ENCODE results near the gene RFESD. TPM values are rescaled to one million over a fixed set of nuclear protein-coding genes. Genes with fewer than 3 reads are reported as not detected.

RFESD gene
- total and polyA plus RNA-seq, 2 of the 4 experiments (the other 2 are of a cell fraction): 1.5 to 2.7 TPM

- no peak overlapping the region for H2AK5ac ChIP-seq (ENCODE audit: low read depth, low read length)
- ATAC-seq (ENCODE audit: low read depth) (no peak), DNase-seq (no peak)
- no peak for TF ChIP-seq MAZ (IDR thresholded peaks at IDR 0.05; ENCODE audit: borderline replicate concordance, low read depth, low read length)
- no peak for TF ChIP-seq POLR2A (IDR thresholded peaks at IDR 0.05; ENCODE audit: low read depth, low read length)
- TF ChIP-seq CHD1 (IDR thresholded peaks at IDR 0.05; ENCODE audit: low read depth, low read length): no peak
- TF ChIP-seq ELK1 (IDR thresholded peaks at IDR 0.05; ENCODE audit: borderline replicate concordance, low read depth, low read length): no peak
- no peak for TF ChIP-seq MAFK (IDR thresholded peaks at IDR 0.05; ENCODE audit: low read depth, low read length)
- TF ChIP-seq CEBPB (IDR thresholded peaks at IDR 0.05; ENCODE audit: low read depth, low read length): no peak
- no peak for TF ChIP-seq SMC3 (IDR thresholded peaks at IDR 0.05; ENCODE audit: low read depth, low read length)
- no peak for TF ChIP-seq RCOR1 (IDR thresholded peaks at IDR 0.05; ENCODE audit: insufficient replicate concordance, low read length)
- TF ChIP-seq NFE2L2 (IDR thresholded peaks at IDR 0.05; ENCODE audit: low read depth, low read length): no peak
- TF ChIP-seq BHLHE40 (IDR thresholded peaks at IDR 0.05; ENCODE audit: low read depth, low read length): no peak
- TF ChIP-seq RAD21 (IDR thresholded peaks at IDR 0.05; ENCODE audit: low read length): no peak
- no peak for TF ChIP-seq USF2 (IDR thresholded peaks at IDR 0.05; ENCODE audit: low read depth, low read length)
- TF ChIP-seq FOS (IDR thresholded peaks at IDR 0.05; ENCODE audit: low read depth, low read length): no peak
- no peak for TF ChIP-seq RFX5 (IDR thresholded peaks at IDR 0.05; ENCODE audit: low read depth, low read length)
- no peak for TF ChIP-seq CTCF (conservative IDR thresholded peaks at IDR 0.05; ENCODE audit: low read depth, low read length)
- TF ChIP-seq MXI1 (IDR thresholded peaks at IDR 0.05; ENCODE audit: borderline replicate concordance, low read depth, low read length): no peak
- no peaks in the 10 kb centered on the region for H3K27me3 ChIP-seq (ENCODE audit: control insufficient read depth, insufficient read depth, low read length)
- H3K4me1 ChIP-seq (ENCODE audit: control insufficient read depth, insufficient read depth, low read length): peaks cover 4% of the 10 kb centered on the region
- H3K36me3 ChIP-seq (ENCODE audit: control insufficient read depth, insufficient read depth, low read length): no peaks in the 10 kb centered on the region
- H4K8ac ChIP-seq (ENCODE audit: low read depth in 2 of 2, low read length in 2 of 2): no peak overlapping the region
- H3K79me1 ChIP-seq (ENCODE audit: low read depth in 1 of 2, low read length in 2 of 2): no peaks in the 10 kb centered on the region
- H2BK120ac ChIP-seq (ENCODE audit: low read depth, low read length): no peak overlapping the region
- no peak overlapping the region for H2BK20ac ChIP-seq (ENCODE audit: low read depth, low read length)
- H3K23ac ChIP-seq (ENCODE audit: low read depth, low read length): no peak overlapping the region
- no peak overlapping the region for H4K5ac ChIP-seq (ENCODE audit: low read depth, low read length)
- H2BK5ac ChIP-seq (ENCODE audit: low read depth, low read length, poor library complexity, severe bottlenecking): no peak overlapping the region
- no peak overlapping the region for H4K91ac ChIP-seq (ENCODE audit: insufficient read depth, low read depth, low read length)
- in situ Hi-C loops (cut with MboI; ENCODE audit: low sequenced_read_pairs) (loop anchor here (25.0 kb wide), 1 partner anchor 662 kb away; no protein-coding TSS in a partner anchor), dilution Hi-C loops (cut with HindIII; ENCODE audit: low sequenced_read_pairs, unreplicated experiment) (no loop called here), intact Hi-C loops (cut with micrococcal nuclease) (loop anchor here (5.0 to 10.0 kb wide), 2 partner anchors 82 to 955 kb away; partner anchors contain the start of gene RHOBTB3)
- no peak overlapping the region for H3K18ac ChIP-seq (ENCODE audit: low read depth, low read length)
- H2AK9ac ChIP-seq (replicated peaks; ENCODE audit: low read depth, low read length, poor library complexity): no peak overlapping the region
- H3K4me3 ChIP-seq (ENCODE audit: insufficient read depth, low read depth, low read length): no peak overlapping the region
- H3K4me2 ChIP-seq (ENCODE audit: low read depth, low read length): no peak overlapping the region
- no TSS peak for BruUV-seq (replicated peaks)
- H3K9me1 ChIP-seq (ENCODE audit: insufficient read depth, low read length): no peaks in the 10 kb centered on the region
- no peak overlapping the region for H2BK15ac ChIP-seq (ENCODE audit: low read depth, low read length)
- H4K20me1 ChIP-seq (ENCODE audit: insufficient read depth, low read length): no peaks in the 10 kb centered on the region
- no peak overlapping the region for H3K9ac ChIP-seq (ENCODE audit: low read depth, low read length)
- H2AFZ ChIP-seq (replicated peaks; ENCODE audit: low read length, poor library complexity): no peak overlapping the region
- H3K4ac ChIP-seq (ENCODE audit: low read depth, low read length): no peak overlapping the region
- H3K9me3 ChIP-seq (ENCODE audit: control insufficient read depth, insufficient read depth, low read length): no peaks in the 10 kb centered on the region
- no peak overlapping the region for H3K56ac ChIP-seq (ENCODE audit: extremely low read depth, insufficient read depth, low read length)
- ChIA-PET CTCF (no interaction called here), POLR2A (ENCODE audit: unreplicated experiment) (no interaction called here)
- H3K27ac ChIP-seq (ENCODE audit: insufficient read depth, low read length): no peak overlapping the region
- H3K14ac ChIP-seq (replicated peaks; ENCODE audit: low read depth, low read length): no peak overlapping the region
Measured at GRCh38 chr5:95649842-95650620, 3.5 kb downstream of the RFESD start.

All from IMR-90 (cell line).